A549 (cell line): ENCODE results near the gene HOXC6. TPM values are rescaled to one million over a fixed set of nuclear protein-coding genes. Genes with fewer than 3 reads are reported as not detected.
A peak's percentile ranks its signal among the peaks of the same experiment; 100 is the strongest.

Experiments used
- ATAC-seq, 2 experiments: fragments of 200-7000 bp in 1 of 2; fragments of >200 bp in 1 of 2; cut with Nextera tagmentation in 1 of 2; cut with Tn5 transposase in 1 of 2; 3 replicates each; pipeline versions ENCODE4 v1.8.0 to v1.9.1; 2018 to 2020; ENCODE audit warnings: mild to moderate bottlenecking in 1 of 2, moderate library complexity in 1 of 2
- CTCF ChIA-PET: fragments of 300-600 bp; sonication (Branson Sonifier 250); formaldehyde crosslinking; extraction: SDS; loops from one replicate; lab custom pipeline; 2021; ENCODE audit warnings: antibody characterized with exemption, inconsistent platforms; lab: Yijun Ruan, JAX
- POLR2A ChIA-PET: fragments of 350-600 bp; formaldehyde crosslinking; extraction: SDS; loops from one replicate; lab custom pipeline; 2021; ENCODE audit warnings: antibody characterized with exemption, inconsistent platforms; lab: Yijun Ruan, JAX
- DNase-seq, 2 experiments: peaks; one replicate each; pipeline versions ENCODE4 v3.0.0 to v3.0.0-alpha.2; 2011 to 2016; ENCODE audit warnings: low read depth in 1 of 2, low spot score in 1 of 2
- FAIRE-seq: peaks from 2 replicates; lab custom pipeline; 2011; peaks lifted over from hg19 to GRCh38; lab: Jason Lieb, UNC
- H3K27ac ChIP-seq, 2 experiments: fragments of >200 bp; sonication (Bioruptor Twin); formaldehyde crosslinking; 3 replicates each; pipeline ENCODE4 v1.5.1; 2016 to 2017
- H3K4me1 ChIP-seq: fragments of >200 bp; sonication (Bioruptor Twin); formaldehyde crosslinking; 3 replicates; pipeline ENCODE4 v1.6.1; 2016
- H3K4me2 ChIP-seq: fragments of >200 bp; sonication (Bioruptor Twin); formaldehyde crosslinking; 3 replicates; pipeline ENCODE4 v1.6.1; 2016
- H3K4me3 ChIP-seq: fragments of >200 bp; sonication (Bioruptor Twin); formaldehyde crosslinking; 3 replicates; pipeline ENCODE4 v1.5.1; 2016
- H3K9me3 ChIP-seq: fragments of >200 bp; sonication (Bioruptor Twin); formaldehyde crosslinking; 3 replicates; pipeline ENCODE4 v1.6.1; 2016
- BCL3 ChIP-seq: fragments of >200 bp; sonication (Bioruptor Twin); formaldehyde crosslinking; IDR thresholded peaks from 3 replicates; pipeline ENCODE4 v1.6.1; 2016
- CBX8 ChIP-seq: fragments of 200-600 bp; sonication (generic); IDR thresholded peaks from 2 replicates; pipeline ENCODE4 v1.6.1; 2016
- CHD4 ChIP-seq: fragments of 200-600 bp; sonication (generic); IDR thresholded peaks from 2 replicates; pipeline ENCODE4 v1.6.1; 2016; ENCODE audit warnings: antibody characterized with exemption, mild to moderate bottlenecking, borderline replicate concordance
- E2F6 ChIP-seq: IDR thresholded peaks from 2 replicates; pipeline ENCODE4 v1.6.1; 2012; ENCODE audit warnings: low read depth, borderline replicate concordance
- EHMT2 ChIP-seq: fragments of 200-600 bp; sonication (generic); IDR thresholded peaks from 2 replicates; pipeline ENCODE4 v1.6.1; 2016; ENCODE audit warnings: antibody characterized with exemption, low read depth, mild to moderate bottlenecking, moderate library complexity
- EP300 ChIP-seq, 2 experiments: fragments of >200 bp; sonication (Bioruptor Twin); formaldehyde crosslinking; IDR thresholded peaks; 2 replicates in 1 of 2; 3 replicates in 1 of 2; pipeline ENCODE4 v1.6.1; 2016 to 2017
- FOSB ChIP-seq: fragments of 250-450 bp; sonication (Bioruptor Pico); IDR thresholded peaks from 2 replicates; pipeline ENCODE4 v1.5.0; 2020; ENCODE audit warnings: mild to moderate bottlenecking, moderate library complexity
- FOXS1 ChIP-seq: fragments of 250-450 bp; sonication (Bioruptor Pico); IDR thresholded peaks from 2 replicates; pipeline ENCODE4 v1.5.0; 2020; ENCODE audit warnings: mild to moderate bottlenecking, moderate library complexity
- HDAC2 ChIP-seq: fragments of 200-600 bp; sonication (generic); IDR thresholded peaks from 2 replicates; pipeline ENCODE4 v1.6.1; 2016
- HES2 ChIP-seq: fragments of >200 bp; sonication (Bioruptor Twin); formaldehyde crosslinking; IDR thresholded peaks from 2 replicates; pipeline ENCODE4 v1.6.1; 2016
- HMGXB4 ChIP-seq: fragments of 250-450 bp; sonication (Bioruptor Pico); IDR thresholded peaks from 2 replicates; pipeline ENCODE4 v1.5.0; 2021; ENCODE audit warnings: mild to moderate bottlenecking, moderate library complexity, borderline replicate concordance
- HOXA7 ChIP-seq: fragments of 250-450 bp; sonication (Bioruptor Pico); IDR thresholded peaks from 2 replicates; pipeline ENCODE4 v1.5.0; 2020; ENCODE audit warnings: mild to moderate bottlenecking, moderate library complexity
- HOXB13 ChIP-seq: fragments of 250-450 bp; sonication (Bioruptor Pico); IDR thresholded peaks from 2 replicates; pipeline ENCODE4 v1.5.0; 2020; ENCODE audit warnings: low read depth, mild to moderate bottlenecking, moderate library complexity
- MAFK ChIP-seq: fragments of 450-650 bp; IDR thresholded peaks from 2 replicates; pipeline ENCODE4 v1.6.1; 2014; ENCODE audit not compliant: partially characterized antibody
- MYC ChIP-seq: IDR thresholded peaks from 2 replicates; pipeline ENCODE4 v1.6.1; 2012; ENCODE audit warnings: mild to moderate bottlenecking, inconsistent platforms, low read length, improper control_type of control experiment, borderline replicate concordance
- PHF8 ChIP-seq: fragments of 200-600 bp; sonication (generic); IDR thresholded peaks from 2 replicates; pipeline ENCODE4 v1.6.1; 2016; ENCODE audit warnings: low read depth, mild to moderate bottlenecking, antibody characterized with exemption, moderate library complexity, borderline replicate concordance
- POLR2A ChIP-seq: IDR thresholded peaks from 2 replicates; pipeline ENCODE4 v1.6.1; 2012; ENCODE audit warnings: mild to moderate bottlenecking, low read length
- POLR2AphosphoS2 ChIP-seq: conservative IDR thresholded peaks from 2 replicates; pipeline ENCODE4 v1.6.1; 2012; ENCODE audit warnings: low read length, improper control_type of control experiment, inconsistent platforms
- RAD21 ChIP-seq, 2 experiments: fragments of >200 bp in 1 of 2; sonication (Bioruptor Twin) in 1 of 2; formaldehyde crosslinking in 1 of 2; IDR thresholded peaks in 1 of 2; conservative IDR thresholded peaks in 1 of 2; 2 replicates in 1 of 2; 3 replicates in 1 of 2; pipeline ENCODE4 v1.6.1; 2012 to 2018; ENCODE audit warnings: inconsistent platforms in 1 of 2
- RCOR1 ChIP-seq: fragments of 150-350 bp; IDR thresholded peaks from 2 replicates; pipeline ENCODE4 v1.6.1; 2014; ENCODE audit warnings: antibody characterized with exemption, low read length, low read depth
- RFX5 ChIP-seq: fragments of 450-650 bp; IDR thresholded peaks from 2 replicates; pipeline ENCODE4 v1.7.1; 2014; ENCODE audit warnings: antibody characterized with exemption, mild to moderate bottlenecking, moderate library complexity
- RNF2 ChIP-seq: fragments of 200-600 bp; sonication (generic); IDR thresholded peaks from 2 replicates; pipeline ENCODE4 v1.6.1; 2016; ENCODE audit warnings: low read depth, mild to moderate bottlenecking, antibody characterized with exemption, moderate library complexity, borderline replicate concordance
- SMC3 ChIP-seq: fragments of >200 bp; sonication (Bioruptor Twin); formaldehyde crosslinking; IDR thresholded peaks from 3 replicates; pipeline ENCODE4 v1.6.1; 2018; ENCODE audit warnings: inconsistent platforms
- TFCP2L1 ChIP-seq: fragments of 250-450 bp; sonication (Bioruptor Pico); IDR thresholded peaks from 2 replicates; pipeline ENCODE4 v1.5.0; 2021; ENCODE audit warnings: mild to moderate bottlenecking
- USF2 ChIP-seq: fragments of 450-650 bp; IDR thresholded peaks from 2 replicates; pipeline ENCODE4 v1.6.1; 2014; ENCODE audit warnings: antibody characterized with exemption
- ZC3H11A ChIP-seq: fragments of 450-650 bp; IDR thresholded peaks from 2 replicates; pipeline ENCODE4 v1.6.1; 2014; ENCODE audit warnings: antibody characterized with exemption, mild to moderate bottlenecking
- ZNF302 ChIP-seq: fragments of 250-450 bp; sonication (Bioruptor Pico); IDR thresholded peaks from 2 replicates; pipeline ENCODE4 v1.9.0; 2021; ENCODE audit warnings: inconsistent platforms, mild to moderate bottlenecking, moderate library complexity
- WGBS: methylation state at CpG from one replicate; pipeline ENCODE4 v1.1.6; 2017; ENCODE audit errors: missing lambda C conversion rate; 5-methylcytosine and 5-hydroxymethylcytosine counted together
- polyA plus RNA-seq, 4 experiments: library from polyadenylated mRNA; depleted of rRNA in 3 of 4; stranded (reverse); fragments of >200 nt; fragmentation: RNase III in 1 of 4; extraction: RNeasy Plus Mini Kit Qiagen cat#74134 plus additional on column Dnase treatment in 1 of 4; gene quantifications; 2 replicates in 3 of 4; 3 replicates in 1 of 4; pipeline ENCODE4 v1.2.3, GENCODE V29; 2011 to 2017

Gene HOXC6
- polyA plus RNA-seq, 2 of the 4 experiments (the other 2 are of a cell fraction), result 5.2 to 6.0 TPM

GRCh38 chr12:54003625-54004024 is 24.6 kb upstream of the HOXC6 start:
- 91% methylated on average over 3 of the region's 3 CpGs for WGBS
- no peak for ATAC-seq
- no peak overlapping the region for H3K4me3 ChIP-seq

GRCh38 chr12:54004063-54004840 is 24.0 kb upstream of the HOXC6 start:
- no peak for ATAC-seq
- 75% methylated on average over 20 of the region's 20 CpGs for WGBS
- Histone ChIP-seq H3K4me3 (no peak overlapping the region), H3K9me3 (no peaks in the 10 kb centered on the region), H3K4me2 (no peak overlapping the region), H3K27ac (no peak overlapping the region), H3K4me1 (peaks cover 9% of the 10 kb centered on the region)
- POLR2A ChIA-PET, result no interaction called here
- no peak for DNase-seq
- CTCF ChIA-PET, result interaction anchor here (0.6 to 28.7 kb wide), 11 partner anchors 9 to 245 kb away, joined by 3 to 1074 read pairs (median 45); partner anchors contain the start of genes HOXC10, HOXC5, HOXC6 and SMUG1
- FAIRE-seq, result no peak
- peak; percentile 35; the same call in 2 of the 3 replicates for TF ChIP-seq SMC3
- TF ChIP-seq HDAC2, result no peak
- TF ChIP-seq TFCP2L1, result no peak
- TF ChIP-seq RFX5, result no peak
- no peak for TF ChIP-seq RNF2
- no peak for TF ChIP-seq EHMT2
- TF ChIP-seq RAD21 (conservative IDR thresholded peaks at IDR 0.05 in 1 of 2, IDR thresholded peaks at IDR 0.05 in 1 of 2), result peak; percentile 38 to 53; a peak in 4 of 5 replicates
- TF ChIP-seq POLR2A, result no peak
- no peak for TF ChIP-seq POLR2AphosphoS2
- TF ChIP-seq HOXB13, result no peak
- TF ChIP-seq HMGXB4 (CRISPR knock-in tag), result no peak
- TF ChIP-seq FOXS1 (CRISPR knock-in tag), result no peak

More at GRCh38 chr12:54003625-54004024, 24.6 kb upstream of the HOXC6 start:
- FAIRE-seq (no peak), DNase-seq (no peak)
- Histone ChIP-seq H3K27ac (no peak overlapping the region), H3K4me2 (no peak overlapping the region), H3K4me1 (peaks cover 13% of the 10 kb centered on the region), H3K9me3 (no peaks in the 10 kb centered on the region)
- no peak for TF ChIP-seq CHD4
- TF ChIP-seq USF2, result no peak
- no peak for TF ChIP-seq E2F6
- TF ChIP-seq HMGXB4 (CRISPR knock-in tag), result no peak
- TF ChIP-seq EP300 (IDR thresholded peaks at IDR 0.05), result no peak
- no peak for TF ChIP-seq ZC3H11A
- no peak for TF ChIP-seq MYC
- TF ChIP-seq FOXS1 (CRISPR knock-in tag), result no peak
- TF ChIP-seq HDAC2, result no peak
- TF ChIP-seq MAFK, result no peak
- no peak for TF ChIP-seq HOXA7 (CRISPR knock-in tag)
- no peak for TF ChIP-seq ZNF302
- no peak for TF ChIP-seq HES2
- no peak for TF ChIP-seq CBX8
- no peak for TF ChIP-seq HOXB13
- TF ChIP-seq FOSB (CRISPR knock-in tag), result no peak
- TF ChIP-seq RCOR1, result no peak
- TF ChIP-seq BCL3, result no peak
- no peak for TF ChIP-seq EHMT2
- no peak for TF ChIP-seq PHF8
- ChIA-PET POLR2A (interaction anchor here (0.7 kb wide), 1 partner anchor 50 kb away, joined by 3 read pairs; no protein-coding TSS in a partner anchor), CTCF (interaction anchor here (1.7 to 28.7 kb wide), 9 partner anchors 8 to 235 kb away, joined by 4 to 1074 read pairs (median 54); partner anchors contain the start of genes HOXC10, HOXC5, HOXC6 and SMUG1)
